CD4-positive, alpha-beta T cell (primary cell): ENCODE results near the gene CIB4. TPM values are rescaled to one million over a fixed set of nuclear protein-coding genes. Genes with fewer than 3 reads are reported as not detected.

Source experiments
- ATAC-seq: fragments of 200-7000 bp; cut with Tn5 transposase; one replicate; pipeline ENCODE4 v1.10.0; 2022; ENCODE audit warnings: mild to moderate bottlenecking; ENCODE audit not compliant: poor library complexity
- CTCF ChIA-PET: fragments of 350-600 bp; sonication (Branson Sonifier 250); formaldehyde crosslinking; loops from one replicate; lab custom pipeline; 2021; ENCODE audit warnings: antibody characterized with exemption, inconsistent platforms; lab: Charles Lee
- POLR2A ChIA-PET: fragments of 350-600 bp; sonication (Branson Sonifier 250); formaldehyde crosslinking; loops from one replicate; lab custom pipeline; 2021; ENCODE audit warnings: antibody characterized with exemption, inconsistent platforms; lab: Charles Lee
- DNase-seq, 14 experiments: peaks; one replicate each; pipeline ENCODE4 v3.0.0-alpha.2; 2013 to 2020; ENCODE audit warnings: mixed read lengths in 2 of 14
- H3K27ac ChIP-seq, 2 donors: one replicate each; pipeline versions ENCODE4 v1.5.1 to v1.7.0; 2013; ENCODE audit warnings: low read length in 2 of 2, low read depth in 1 of 2, mild to moderate bottlenecking in 1 of 2
- H3K27me3 ChIP-seq, 2 experiments: 1 replicate in 1 of 2; 2 replicates in 1 of 2; pipeline versions ENCODE4 v1.6.1 to v1.7.0; 2013; ENCODE audit warnings: low read length in 2 of 2, control low read depth in 1 of 2, mild to moderate bottlenecking in 1 of 2, moderate library complexity in 1 of 2; ENCODE audit not compliant: insufficient read depth in 2 of 2, control insufficient read depth in 1 of 2
- H3K36me3 ChIP-seq: one replicate; pipeline ENCODE4 v1.6.1; 2013; ENCODE audit warnings: low read length, control low read depth; ENCODE audit not compliant: insufficient read depth
- H3K4me1 ChIP-seq: one replicate; pipeline ENCODE4 v1.6.1; 2013; ENCODE audit warnings: low read length, control low read depth; ENCODE audit not compliant: insufficient read depth
- H3K4me3 ChIP-seq: one replicate; pipeline ENCODE4 v1.5.1; 2013; ENCODE audit warnings: mild to moderate bottlenecking, low read length, moderate library complexity
- H3K9me3 ChIP-seq, 2 experiments: 1 replicate in 1 of 2; 2 replicates in 1 of 2; pipeline versions ENCODE4 v1.6.1 to v1.7.0; 2013; ENCODE audit warnings: low read length in 2 of 2, mild to moderate bottlenecking in 2 of 2, control low read depth in 1 of 2, moderate library complexity in 1 of 2; ENCODE audit not compliant: control insufficient read depth in 1 of 2, insufficient read depth in 1 of 2
- H3K27ac Mint-ChIP-seq: one replicate; pipeline ENCODE4 v1.8.0; 2020; ENCODE audit warnings: mixed read lengths
- H3K27me3 Mint-ChIP-seq: one replicate; pipeline ENCODE4 v1.8.0; 2021; ENCODE audit warnings: mixed read lengths
- H3K36me3 Mint-ChIP-seq: one replicate; pipeline ENCODE4 v1.8.0; 2021; ENCODE audit warnings: low read depth, mixed read lengths
- H3K4me1 Mint-ChIP-seq: one replicate; pipeline ENCODE4 v1.8.0; 2021; ENCODE audit warnings: low read depth, mixed read lengths
- H3K4me3 Mint-ChIP-seq: one replicate; pipeline ENCODE4 v1.8.0; 2020; ENCODE audit warnings: mild to moderate bottlenecking, mixed read lengths
- H3K9me3 Mint-ChIP-seq: one replicate; pipeline ENCODE4 v1.8.0; 2020; ENCODE audit warnings: mixed read lengths
- intact Hi-C, 2 experiments: fragments of 100-400 bp; cut with DNase I in 1 of 2; cut with micrococcal nuclease in 1 of 2; formaldehyde crosslinking; loops; one replicate each; pipeline versions ENCODE4 v1.15.1 to v1.9.0; 2023 to 2025; cut with DNase I, micrococcal nuclease
- total RNA-seq, 174 experiments: library from RNA in 2 of 174; stranded (reverse) in 2 of 174; gene quantifications; one replicate each; pipeline ENCODE4 v1.2.3 and lab custom pipeline; 2021 to 2026
- TF ChIP-seq, protein P1 (sequence below): fragments of 200-600 bp; IDR thresholded peaks from one replicate; pipeline ENCODE4 v1.8.0; 2022; ENCODE audit warnings: antibody characterized with exemption, mild to moderate bottlenecking

The CIB4 gene
- total RNA-seq, 2 experiments from 2014 or later = not detected

- Mint-ChIP-seq H3K36me3 (no peaks in the 10 kb centered on the region), H3K9me3 (no peaks in the 10 kb centered on the region), H3K4me3 (no peak overlapping the region), H3K27ac (no peak overlapping the region), H3K4me1 (no peaks in the 10 kb centered on the region), H3K27me3 (no peaks in the 10 kb centered on the region)
- H3K27me3 ChIP-seq = no peaks in the 10 kb centered on the region
- ATAC-seq = no peak
- TF ChIP-seq, protein P1, sequence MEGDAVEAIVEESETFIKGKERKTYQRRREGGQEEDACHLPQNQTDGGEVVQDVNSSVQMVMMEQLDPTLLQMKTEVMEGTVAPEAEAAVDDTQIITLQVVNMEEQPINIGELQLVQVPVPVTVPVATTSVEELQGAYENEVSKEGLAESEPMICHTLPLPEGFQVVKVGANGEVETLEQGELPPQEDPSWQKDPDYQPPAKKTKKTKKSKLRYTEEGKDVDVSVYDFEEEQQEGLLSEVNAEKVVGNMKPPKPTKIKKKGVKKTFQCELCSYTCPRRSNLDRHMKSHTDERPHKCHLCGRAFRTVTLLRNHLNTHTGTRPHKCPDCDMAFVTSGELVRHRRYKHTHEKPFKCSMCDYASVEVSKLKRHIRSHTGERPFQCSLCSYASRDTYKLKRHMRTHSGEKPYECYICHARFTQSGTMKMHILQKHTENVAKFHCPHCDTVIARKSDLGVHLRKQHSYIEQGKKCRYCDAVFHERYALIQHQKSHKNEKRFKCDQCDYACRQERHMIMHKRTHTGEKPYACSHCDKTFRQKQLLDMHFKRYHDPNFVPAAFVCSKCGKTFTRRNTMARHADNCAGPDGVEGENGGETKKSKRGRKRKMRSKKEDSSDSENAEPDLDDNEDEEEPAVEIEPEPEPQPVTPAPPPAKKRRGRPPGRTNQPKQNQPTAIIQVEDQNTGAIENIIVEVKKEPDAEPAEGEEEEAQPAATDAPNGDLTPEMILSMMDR = no peak
- no peak for DNase-seq
- intact Hi-C loops = no loop called here
- H3K27ac ChIP-seq = no peak overlapping the region
- H3K9me3 ChIP-seq = no peaks in the 10 kb centered on the region
- CTCF ChIA-PET = no interaction called here
- no peaks in the 10 kb centered on the region for H3K36me3 ChIP-seq
- POLR2A ChIA-PET = no interaction called here
- H3K4me3 ChIP-seq = no peak overlapping the region
- H3K4me1 ChIP-seq = no peaks in the 10 kb centered on the region
Observed at GRCh38 chr2:26532301-26533250, 108.6 kb downstream of the CIB4 start.

Other genes starting within 250 kb of the CIB4 start
- not detected for gene DRC1, start 239.4 kb downstream of the CIB4 start, total RNA-seq
- under 1 TPM; 0.71 to 0.75 TPM for gene OTOF, start 163.2 kb downstream of the CIB4 start, total RNA-seq
- gene KCNK3, start 51.4 kb upstream of the CIB4 start, total RNA-seq = not detected
- gene SLC35F6, start 122.9 kb upstream of the CIB4 start, total RNA-seq = 10 to 100 TPM; 32.0 to 34.2 TPM
- gene CENPA, start 144.7 kb upstream of the CIB4 start, total RNA-seq = 1 to 10 TPM; 1.0 to 1.1 TPM
- gene DPYSL5, start 206.8 kb upstream of the CIB4 start, total RNA-seq = not detected